A673 (cell line): ENCODE data around the gene HCST.

Source experiments
- EZH2 ChIP-seq: fragments of 200-600 bp; sonication (generic); IDR thresholded peaks from 2 replicates; pipeline ENCODE4 v1.6.1; 2017; ENCODE audit warnings: borderline replicate concordance, low read depth, mild to moderate bottlenecking, mixed read lengths, antibody characterized with exemption, low read length; ENCODE audit not compliant: poor library complexity, severe bottlenecking
- TF ChIP-seq, protein P1 (sequence below): fragments of 300-800, 200-600 bp; sonication (generic); conservative IDR thresholded peaks from 2 replicates; pipeline ENCODE4 v1.5.1; 2017; ENCODE audit warnings: low read depth, mild to moderate bottlenecking, antibody characterized with exemption, low read length, moderate library complexity, mixed read lengths

- TF ChIP-seq, protein P1, sequence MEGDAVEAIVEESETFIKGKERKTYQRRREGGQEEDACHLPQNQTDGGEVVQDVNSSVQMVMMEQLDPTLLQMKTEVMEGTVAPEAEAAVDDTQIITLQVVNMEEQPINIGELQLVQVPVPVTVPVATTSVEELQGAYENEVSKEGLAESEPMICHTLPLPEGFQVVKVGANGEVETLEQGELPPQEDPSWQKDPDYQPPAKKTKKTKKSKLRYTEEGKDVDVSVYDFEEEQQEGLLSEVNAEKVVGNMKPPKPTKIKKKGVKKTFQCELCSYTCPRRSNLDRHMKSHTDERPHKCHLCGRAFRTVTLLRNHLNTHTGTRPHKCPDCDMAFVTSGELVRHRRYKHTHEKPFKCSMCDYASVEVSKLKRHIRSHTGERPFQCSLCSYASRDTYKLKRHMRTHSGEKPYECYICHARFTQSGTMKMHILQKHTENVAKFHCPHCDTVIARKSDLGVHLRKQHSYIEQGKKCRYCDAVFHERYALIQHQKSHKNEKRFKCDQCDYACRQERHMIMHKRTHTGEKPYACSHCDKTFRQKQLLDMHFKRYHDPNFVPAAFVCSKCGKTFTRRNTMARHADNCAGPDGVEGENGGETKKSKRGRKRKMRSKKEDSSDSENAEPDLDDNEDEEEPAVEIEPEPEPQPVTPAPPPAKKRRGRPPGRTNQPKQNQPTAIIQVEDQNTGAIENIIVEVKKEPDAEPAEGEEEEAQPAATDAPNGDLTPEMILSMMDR: no peak
- no peak for TF ChIP-seq EZH2
These were observed 11.3 kb downstream of the HCST start for GRCh38 chr19:35913589-35913988.
